Loucy (cell line): ENCODE data around the gene FOXM1.

Experiments used
- EZH2phosphoT487 ChIP-seq: fragments of 200-600 bp; IDR thresholded peaks from 2 replicates; pipeline ENCODE4 v1.6.1; 2018; ENCODE audit warnings: antibody characterized with exemption, mild to moderate bottlenecking, moderate library complexity, borderline replicate concordance
- TF ChIP-seq, protein P1 (sequence below): fragments of 200-600 bp; sonication (generic); conservative IDR thresholded peaks from 2 replicates; pipeline ENCODE4 v1.5.1; 2014; ENCODE audit warnings: mild to moderate bottlenecking, antibody characterized with exemption, low read length

DNA sequence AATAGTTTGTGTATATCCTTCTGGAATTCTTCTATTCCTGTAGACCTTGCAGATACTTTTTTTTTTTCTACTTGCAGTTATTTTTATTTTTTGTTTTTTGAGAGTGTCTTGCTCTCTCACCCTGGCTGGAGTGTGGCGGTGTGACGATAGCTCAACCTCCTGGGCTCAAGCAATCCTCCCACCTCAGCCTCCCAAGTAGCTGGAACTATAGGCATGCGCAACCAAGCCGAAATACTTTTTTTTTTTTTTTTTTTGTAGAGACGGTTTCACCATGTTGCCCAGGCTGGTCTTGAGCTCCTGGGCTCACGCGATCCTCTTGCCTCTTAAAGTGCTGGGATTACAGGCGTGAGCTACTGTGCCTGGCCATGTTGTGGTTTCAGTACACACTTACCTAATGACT, 23.7 kb upstream of the FOXM1 start:
- TF ChIP-seq, protein P1, sequence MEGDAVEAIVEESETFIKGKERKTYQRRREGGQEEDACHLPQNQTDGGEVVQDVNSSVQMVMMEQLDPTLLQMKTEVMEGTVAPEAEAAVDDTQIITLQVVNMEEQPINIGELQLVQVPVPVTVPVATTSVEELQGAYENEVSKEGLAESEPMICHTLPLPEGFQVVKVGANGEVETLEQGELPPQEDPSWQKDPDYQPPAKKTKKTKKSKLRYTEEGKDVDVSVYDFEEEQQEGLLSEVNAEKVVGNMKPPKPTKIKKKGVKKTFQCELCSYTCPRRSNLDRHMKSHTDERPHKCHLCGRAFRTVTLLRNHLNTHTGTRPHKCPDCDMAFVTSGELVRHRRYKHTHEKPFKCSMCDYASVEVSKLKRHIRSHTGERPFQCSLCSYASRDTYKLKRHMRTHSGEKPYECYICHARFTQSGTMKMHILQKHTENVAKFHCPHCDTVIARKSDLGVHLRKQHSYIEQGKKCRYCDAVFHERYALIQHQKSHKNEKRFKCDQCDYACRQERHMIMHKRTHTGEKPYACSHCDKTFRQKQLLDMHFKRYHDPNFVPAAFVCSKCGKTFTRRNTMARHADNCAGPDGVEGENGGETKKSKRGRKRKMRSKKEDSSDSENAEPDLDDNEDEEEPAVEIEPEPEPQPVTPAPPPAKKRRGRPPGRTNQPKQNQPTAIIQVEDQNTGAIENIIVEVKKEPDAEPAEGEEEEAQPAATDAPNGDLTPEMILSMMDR: no peak
- TF ChIP-seq EZH2phosphoT487: no peak
